Spleen (tissue), 11 donors: ENCODE data around the gene HEXD. TPM values are rescaled to one million over a fixed set of nuclear protein-coding genes. Genes with fewer than 3 reads are reported as not detected.
A peak's percentile ranks its signal among the peaks of the same experiment; 100 is the strongest.

Source experiments
- DNase-seq: peaks from one replicate; pipeline ENCODE4 v3.0.0-alpha.2; 2020
- H3K27ac ChIP-seq, 8 donors: fragments of 200-600 bp; sonication (generic) in 7 of 8; 1 replicate in 4 of 8; 2 replicates in 4 of 8; pipeline versions ENCODE4 v1.5.0 to v1.8.0; 2016 to 2021; ENCODE audit warnings: inconsistent platforms in 4 of 8, mild to moderate bottlenecking in 4 of 8, moderate library complexity in 1 of 8
- H3K27me3 ChIP-seq, 7 donors: fragments of 200-600 bp; sonication (generic) in 6 of 7; replicated peaks in 1 of 7; 1 replicate in 4 of 7; 2 replicates in 3 of 7; pipeline versions ENCODE4 v1.5.0 to v1.8.0; 2016 to 2021; ENCODE audit warnings: inconsistent platforms in 3 of 7, mild to moderate bottlenecking in 1 of 7
- H3K36me3 ChIP-seq, 6 donors: fragments of 200-600 bp; sonication (generic) in 5 of 6; 1 replicate in 4 of 6; 2 replicates in 2 of 6; pipeline versions ENCODE4 v1.5.0 to v1.8.0; 2016 to 2021; ENCODE audit warnings: inconsistent platforms in 2 of 6
- H3K4me1 ChIP-seq, 6 donors: fragments of 200-600 bp; sonication (generic) in 5 of 6; 1 replicate in 3 of 6; 2 replicates in 3 of 6; pipeline versions ENCODE4 v1.5.0 to v1.8.0; 2016 to 2021; ENCODE audit warnings: inconsistent platforms in 3 of 6
- H3K4me3 ChIP-seq, 8 donors: fragments of 200-600 bp; sonication (generic) in 7 of 8; 1 replicate in 4 of 8; 2 replicates in 4 of 8; pipeline versions ENCODE4 v1.5.0 to v1.8.0; 2016 to 2021; ENCODE audit warnings: inconsistent platforms in 4 of 8, mild to moderate bottlenecking in 4 of 8, moderate library complexity in 2 of 8
- H3K9me3 ChIP-seq, 8 donors: fragments of 200-600 bp; sonication (generic) in 7 of 8; 1 replicate in 4 of 8; 2 replicates in 4 of 8; pipeline versions ENCODE4 v1.5.0 to v1.8.0; 2016 to 2021; ENCODE audit warnings: inconsistent platforms in 4 of 8
- POLR2A ChIP-seq, 3 donors: fragments of 450-650 bp; IDR thresholded peaks; one replicate each; pipeline ENCODE4 v1.5.1; 2017; ENCODE audit warnings: antibody characterized with exemption in 3 of 3, mild to moderate bottlenecking in 1 of 3
- POLR2AphosphoS5 ChIP-seq, 3 donors: sonication (generic); formaldehyde crosslinking; IDR thresholded peaks; one replicate each; pipeline ENCODE4 v1.5.1; 2017; ENCODE audit warnings: antibody characterized with exemption in 3 of 3
- WGBS, 5 donors: extraction: QIAGEN DNeasy Blood & Tissue Kit in 3 of 5; methylation state at CpG; one replicate each; pipeline versions ENCODE4 v1.1.5 to v1.1.7; 2013 to 2018; 5-methylcytosine and 5-hydroxymethylcytosine counted together
- intact Hi-C: fragments of 100-400 bp; cut with DNase I; formaldehyde crosslinking; loops from one replicate; pipeline ENCODE4 v1.15.0; 2023; ENCODE audit warnings: low total_unique reads
- polyA plus RNA-seq, 3 donors: library from polyadenylated mRNA; stranded (reverse); fragments of 200-250 nt; gene quantifications; one replicate each; pipeline ENCODE4 v1.2.1, GENCODE V29; 2013
- total RNA-seq, 7 donors: library from RNA; depleted of rRNA in 3 of 7; stranded (reverse); fragments of >200 nt in 3 of 7; fragmentation: NEBNext Ultra II Directional in 4 of 7; extraction: Animal tissue kit (Norgen Biotek cat#: 25700) in 4 of 7; gene quantifications; one replicate each; pipeline versions ENCODE4 v1.1.0 to v1.2.1, GENCODE V29; 2016 to 2021
- TF ChIP-seq, protein P1 (sequence below), 11 experiments: fragments of 200-600 bp in 7 of 11; fragments of 450-650 bp in 4 of 11; sonication (generic) in 4 of 11; IDR thresholded peaks in 8 of 11; conservative IDR thresholded peaks in 3 of 11; 1 replicate in 7 of 11; 2 replicates in 4 of 11; pipeline versions ENCODE4 v1.4.0 to v1.8.0; 2016 to 2021; ENCODE audit warnings: antibody characterized with exemption in 11 of 11, inconsistent platforms in 4 of 11, mild to moderate bottlenecking in 1 of 11
- donor health status: healthy with polysubstance abuse.
- donor health status: DM: no; HTN: no; CAD: no; lungs with moderate emphysema.
- donor health status: DM: no; HTN: no; CAD: no.
- donor health status: Bipolar disorder and iron deficiency.
- donor health status: healthy.
- donor health status: DM: no; HTN: no; CAD: no.
- donor health status: DM: yes; HTN: yes; CAD: no.

Gene HEXD
- total and polyA plus RNA-seq, 10 donors, result 62.3 to 272 (median 74.7) TPM

DNA sequence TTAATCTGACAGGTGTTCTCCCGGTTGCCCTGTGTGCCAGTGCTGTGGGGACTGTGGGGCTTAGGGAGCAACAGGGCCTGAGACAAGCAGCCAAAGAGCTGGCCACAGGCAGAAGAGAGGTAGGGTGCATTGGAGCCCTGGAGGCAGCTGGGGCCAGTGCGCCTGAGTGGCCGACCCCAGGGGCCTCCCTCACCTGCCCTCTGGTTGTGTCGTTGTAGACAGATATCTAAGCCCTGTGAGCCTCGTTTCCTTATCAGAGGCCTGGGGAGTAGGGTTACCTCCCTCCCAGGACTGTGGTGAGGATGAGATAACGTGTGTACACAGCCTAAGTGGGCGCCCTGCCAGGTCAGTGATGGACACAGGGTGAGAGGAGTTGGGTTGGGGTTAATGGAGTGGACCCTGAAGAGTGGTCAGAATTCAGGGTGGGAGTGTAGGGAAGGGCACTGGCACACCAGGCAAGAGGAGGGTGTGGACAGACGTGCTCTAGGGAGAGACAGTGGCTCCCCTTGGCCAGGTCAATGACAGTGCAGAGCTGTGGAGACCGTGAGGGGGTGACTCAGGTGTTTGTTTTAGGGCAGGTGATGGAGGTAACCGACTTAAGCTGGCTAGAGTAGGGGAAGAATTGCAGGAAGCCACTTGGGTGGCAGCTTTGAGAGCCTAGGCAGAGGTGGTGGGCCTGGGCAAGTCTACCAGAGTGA lies 43.8 kb downstream of the HEXD start:
- TF ChIP-seq, protein P1, sequence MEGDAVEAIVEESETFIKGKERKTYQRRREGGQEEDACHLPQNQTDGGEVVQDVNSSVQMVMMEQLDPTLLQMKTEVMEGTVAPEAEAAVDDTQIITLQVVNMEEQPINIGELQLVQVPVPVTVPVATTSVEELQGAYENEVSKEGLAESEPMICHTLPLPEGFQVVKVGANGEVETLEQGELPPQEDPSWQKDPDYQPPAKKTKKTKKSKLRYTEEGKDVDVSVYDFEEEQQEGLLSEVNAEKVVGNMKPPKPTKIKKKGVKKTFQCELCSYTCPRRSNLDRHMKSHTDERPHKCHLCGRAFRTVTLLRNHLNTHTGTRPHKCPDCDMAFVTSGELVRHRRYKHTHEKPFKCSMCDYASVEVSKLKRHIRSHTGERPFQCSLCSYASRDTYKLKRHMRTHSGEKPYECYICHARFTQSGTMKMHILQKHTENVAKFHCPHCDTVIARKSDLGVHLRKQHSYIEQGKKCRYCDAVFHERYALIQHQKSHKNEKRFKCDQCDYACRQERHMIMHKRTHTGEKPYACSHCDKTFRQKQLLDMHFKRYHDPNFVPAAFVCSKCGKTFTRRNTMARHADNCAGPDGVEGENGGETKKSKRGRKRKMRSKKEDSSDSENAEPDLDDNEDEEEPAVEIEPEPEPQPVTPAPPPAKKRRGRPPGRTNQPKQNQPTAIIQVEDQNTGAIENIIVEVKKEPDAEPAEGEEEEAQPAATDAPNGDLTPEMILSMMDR (IDR thresholded peaks at IDR 0.05 in 8 of 11, conservative IDR thresholded peaks at IDR 0.05 in 3 of 11), result no peak
- TF ChIP-seq POLR2AphosphoS5 (IDR thresholded peaks at IDR 0.05), result peak in 1 of 3 donors; percentile 44
- intact Hi-C loops, result no loop called here
- Histone ChIP-seq H3K27ac (peak overlapping the region in 2 of 8 donors; percentile 31 to 38), H3K27me3 (no peaks in the 10 kb centered on the region), H3K9me3 (no peaks in the 10 kb centered on the region), H3K4me1 (peaks cover 17 to 72% (median 52%) of the 10 kb centered on the region in 6 donors), H3K36me3 (peaks cover 0 to 74% (median 68%) of the 10 kb centered on the region in 6 donors), H3K4me3 (no peak overlapping the region)
- DNase-seq, result no peak
- WGBS, 5 donors, result 78 to 91% (median 87%) methylated on average over 10 of the region's 10 CpGs

DNA sequence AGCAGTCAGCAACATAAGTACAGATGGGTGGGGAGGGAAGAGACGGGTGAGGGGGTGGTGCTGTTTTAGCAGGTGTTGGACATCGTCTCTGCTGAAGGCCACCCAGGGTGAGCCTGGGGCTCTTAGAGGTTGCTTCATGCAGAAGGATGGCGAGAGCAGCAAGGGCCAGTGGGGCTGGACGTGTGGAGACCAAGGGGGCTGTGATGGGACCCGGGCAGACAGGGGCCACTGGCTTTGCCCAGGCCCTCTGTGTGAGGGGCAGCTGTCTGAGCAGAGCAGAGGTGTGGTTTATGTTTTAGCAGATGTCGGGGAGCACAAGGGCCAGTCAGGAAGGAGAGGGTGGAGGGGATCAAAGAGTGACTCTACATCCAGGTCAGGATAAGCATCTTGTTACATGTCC lies 45.2 kb downstream of the HEXD start:
- H3K27ac ChIP-seq, result peak overlapping the region in 6 of 8 donors; percentile 36 to 66 (median 49)
- peaks cover 10 to 63% (median 41%) of the 10 kb centered on the region in 6 donors for H3K4me1 ChIP-seq
- H3K4me3 ChIP-seq, result no peak overlapping the region
- no peaks in the 10 kb centered on the region for H3K27me3 ChIP-seq
- H3K36me3 ChIP-seq, result peaks cover 0 to 88% (median 79%) of the 10 kb centered on the region in 6 donors
- intact Hi-C loops, result no loop called here
- TF ChIP-seq, protein P1 (IDR thresholded peaks at IDR 0.05 in 8 of 11, conservative IDR thresholded peaks at IDR 0.05 in 3 of 11), result no peak
- TF ChIP-seq POLR2A (IDR thresholded peaks at IDR 0.05) (no peak), POLR2AphosphoS5 (IDR thresholded peaks at IDR 0.05) (peak in 1 of 3 donors; percentile 51)
- 78 to 94% (median 85%) methylated on average over 6 of the region's 6 CpGs for WGBS, 5 donors
- no peak for DNase-seq
- no peaks in the 10 kb centered on the region for H3K9me3 ChIP-seq

DNA sequence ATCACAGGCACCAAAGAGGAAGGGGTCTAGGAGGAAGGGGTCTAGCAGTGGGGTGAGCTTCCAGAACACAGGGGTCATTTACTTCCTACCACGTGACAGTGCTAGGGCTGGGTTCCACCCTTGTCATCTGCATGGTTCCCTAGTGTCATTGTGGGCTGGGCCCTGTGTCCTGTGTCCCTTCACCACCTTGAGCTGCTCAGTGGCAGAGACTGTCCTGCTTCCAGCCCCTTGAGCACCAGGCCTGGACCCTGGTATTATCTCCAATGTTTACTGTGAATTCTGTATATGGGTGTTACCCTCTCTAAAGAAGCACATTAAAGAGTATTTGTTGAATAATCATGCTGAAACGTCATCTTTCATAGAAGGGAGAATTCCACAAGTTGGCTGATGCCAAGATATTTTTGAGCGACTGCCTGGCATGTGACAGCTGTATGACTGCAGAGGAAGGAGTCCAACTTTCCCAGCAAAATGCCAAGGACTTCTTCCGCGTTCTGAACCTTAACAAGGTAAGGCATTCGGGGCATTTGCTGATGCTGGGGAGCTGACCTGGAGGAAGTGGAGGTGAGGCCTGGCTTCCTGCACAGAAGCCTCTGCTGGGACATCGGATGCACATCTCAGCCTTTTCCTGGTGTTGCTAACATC lies 45.9 kb downstream of the HEXD start:
- no peak for DNase-seq
- Histone ChIP-seq H3K4me3 (no peak overlapping the region), H3K9me3 (no peaks in the 10 kb centered on the region), H3K27ac (peak overlapping the region in 6 of 8 donors; percentile 36 to 66 (median 49)), H3K4me1 (peaks cover 10 to 61% (median 39%) of the 10 kb centered on the region in 6 donors), H3K27me3 (no peaks in the 10 kb centered on the region), H3K36me3 (peaks cover 2 to 94% (median 85%) of the 10 kb centered on the region in 6 donors)
- WGBS, 5 donors, result 67 to 86% (median 76%) methylated on average over 7 of the region's 7 CpGs
- intact Hi-C loops, result no loop called here
- TF ChIP-seq, protein P1 (IDR thresholded peaks at IDR 0.05 in 8 of 11, conservative IDR thresholded peaks at IDR 0.05 in 3 of 11), result no peak
- TF ChIP-seq POLR2AphosphoS5 (IDR thresholded peaks at IDR 0.05) (peak in 2 of 3 donors; percentile 25 to 32), POLR2A (IDR thresholded peaks at IDR 0.05) (no peak)

DNA sequence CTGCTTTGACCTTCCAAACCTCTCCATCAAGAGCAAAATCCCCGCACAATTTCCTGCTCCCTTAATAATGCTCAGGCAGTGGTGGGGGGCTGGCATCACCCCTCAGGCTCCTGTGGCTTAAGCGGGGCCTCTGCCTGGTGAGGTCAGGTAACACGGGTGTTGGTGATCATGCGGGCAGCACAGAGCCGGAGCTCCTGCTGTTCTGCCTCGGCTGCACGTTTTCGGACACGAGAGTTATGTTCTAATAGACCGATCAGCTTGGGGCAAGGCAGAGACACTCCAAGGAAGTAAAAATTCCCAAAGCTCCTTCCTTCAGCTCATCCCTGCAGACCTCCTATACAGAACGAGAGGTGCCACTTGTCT lies 46.4 kb downstream of the HEXD start:
- intact Hi-C loops, result no loop called here
- DNase-seq, result no peak
- H3K4me3 ChIP-seq, result no peak overlapping the region
- H3K27me3 ChIP-seq, result no peaks in the 10 kb centered on the region
- H3K4me1 ChIP-seq, result peaks cover 5 to 56% (median 34%) of the 10 kb centered on the region in 6 donors
- H3K9me3 ChIP-seq, result no peaks in the 10 kb centered on the region
- peak overlapping the region in 3 of 8 donors; percentile 3 to 66 (median 60) for H3K27ac ChIP-seq
- peaks cover 4 to 99% (median 90%) of the 10 kb centered on the region in 6 donors for H3K36me3 ChIP-seq
- TF ChIP-seq POLR2AphosphoS5 (IDR thresholded peaks at IDR 0.05) (peak in 2 of 3 donors; percentile 3 to 54), POLR2A (IDR thresholded peaks at IDR 0.05) (no peak)
- 71 to 94% (median 77%) methylated on average over 11 of the region's 11 CpGs for WGBS, 5 donors
